B cell (primary cell): ENCODE measurements around the gene SH3RF3. TPM values are rescaled to one million over a fixed set of nuclear protein-coding genes. Genes with fewer than 3 reads are reported as not detected.

ENCODE experiments used
- ATAC-seq: fragments of 200-7000 bp; cut with Tn5 transposase; one replicate; pipeline ENCODE4 v1.10.0; 2021; ENCODE audit warnings: low read depth, mild to moderate bottlenecking, moderate number of reproducible peaks, moderate library complexity
- CTCF ChIA-PET: fragments of 350-600 bp; sonication (Branson Sonifier 250); formaldehyde crosslinking; loops from one replicate; lab custom pipeline; 2021; ENCODE audit warnings: antibody characterized with exemption, inconsistent platforms; lab: Charles Lee
- POLR2A ChIA-PET: fragments of 350-600 bp; sonication (Branson Sonifier 250); formaldehyde crosslinking; loops from one replicate; lab custom pipeline; 2021; ENCODE audit warnings: antibody characterized with exemption; lab: Charles Lee
- DNase-seq: peaks from one replicate; pipeline ENCODE4 v3.0.0; 2013
- H2AFZ ChIP-seq: 2 replicates; pipeline ENCODE4 v1.6.1; 2012; ENCODE audit warnings: mild to moderate bottlenecking, low read depth, low read length; ENCODE audit not compliant: insufficient read depth, poor library complexity, severe bottlenecking
- H3K27ac ChIP-seq, 2 donors: 1 replicate in 1 of 2; 2 replicates in 1 of 2; pipeline ENCODE4 v1.5.1; 2012 to 2013; ENCODE audit warnings: low read length in 2 of 2, mild to moderate bottlenecking in 2 of 2, moderate library complexity in 1 of 2
- H3K27me3 ChIP-seq, 4 experiments: fragments of 200-600 bp in 1 of 4; sonication (generic) in 1 of 4; replicated peaks in 1 of 4; 1 replicate in 2 of 4; 2 replicates in 2 of 4; pipeline versions ENCODE4 v1.6.1 to v1.7.0; 2013 to 2016; ENCODE audit warnings: low read length in 3 of 4, mild to moderate bottlenecking in 2 of 4, mixed read lengths in 1 of 4, moderate library complexity in 1 of 4; ENCODE audit not compliant: insufficient read depth in 4 of 4, control insufficient read depth in 3 of 4; ENCODE audit errors: control extremely low read depth in 1 of 4
- H3K36me3 ChIP-seq, 2 experiments: replicated peaks in 1 of 2; 1 replicate in 1 of 2; 2 replicates in 1 of 2; pipeline versions ENCODE4 v1.6.1 to v1.7.1; 2013; ENCODE audit warnings: low read length in 1 of 2; ENCODE audit not compliant: insufficient read depth in 2 of 2, control insufficient read depth in 1 of 2; ENCODE audit errors: control extremely low read depth in 1 of 2, extremely low read depth in 1 of 2
- H3K4me1 ChIP-seq, 2 donors: fragments of 200-600 bp in 1 of 2; sonication (generic) in 1 of 2; 1 replicate in 1 of 2; 2 replicates in 1 of 2; pipeline versions ENCODE4 v1.5.1 to v1.6.1; 2013 to 2017; ENCODE audit warnings: low read length in 2 of 2; ENCODE audit not compliant: control insufficient read depth in 2 of 2, insufficient read depth in 2 of 2
- H3K4me2 ChIP-seq: replicated peaks from 2 replicates; pipeline ENCODE3; 2012; ENCODE audit warnings: mild to moderate bottlenecking, low read depth, low read length; ENCODE audit not compliant: poor library complexity, severe bottlenecking
- H3K4me3 ChIP-seq, 5 experiments: fragments of 200-600 bp in 1 of 5; sonication (generic) in 1 of 5; 1 replicate in 3 of 5; 2 replicates in 2 of 5; pipeline versions ENCODE4 v1.5.1 to v1.7.0; 2011 to 2016; ENCODE audit warnings: low read length in 4 of 5, mild to moderate bottlenecking in 4 of 5, low read depth in 2 of 5, control low read depth in 1 of 5, moderate library complexity in 1 of 5; ENCODE audit not compliant: insufficient read depth in 1 of 5; ENCODE audit errors: control extremely low read depth in 1 of 5, extremely low read depth in 1 of 5
- H3K79me2 ChIP-seq: fragments of 200-600 bp; sonication (generic); one replicate; pipeline ENCODE4 v1.6.0; 2016; ENCODE audit warnings: low read length; ENCODE audit not compliant: control insufficient read depth, insufficient read depth
- H3K9ac ChIP-seq: fragments of 200-600 bp; sonication (generic); 2 replicates; pipeline ENCODE4 v1.6.1; 2017; ENCODE audit warnings: mild to moderate bottlenecking, low read length, moderate library complexity
- H3K9me3 ChIP-seq, 3 donors: one replicate each; pipeline versions ENCODE4 v1.6.1 to v1.7.1; 2013; ENCODE audit warnings: low read length in 2 of 3; ENCODE audit not compliant: control insufficient read depth in 2 of 3, insufficient read depth in 1 of 3; ENCODE audit errors: control extremely low read depth in 1 of 3
- H4K20me1 ChIP-seq: 2 replicates; pipeline ENCODE4 v1.6.0; 2012; ENCODE audit warnings: mild to moderate bottlenecking, low read length; ENCODE audit not compliant: insufficient read depth, control insufficient read depth, poor library complexity, severe bottlenecking
- H3K27ac Mint-ChIP-seq: one replicate; pipeline ENCODE4 v1.8.0; 2021; ENCODE audit warnings: mixed read lengths
- H3K27me3 Mint-ChIP-seq: one replicate; pipeline ENCODE4 v1.8.0; 2021; ENCODE audit warnings: mixed read lengths
- H3K4me1 Mint-ChIP-seq: one replicate; pipeline ENCODE4 v1.8.0; 2021; ENCODE audit warnings: mixed read lengths
- H3K4me3 Mint-ChIP-seq: one replicate; pipeline ENCODE4 v1.8.0; 2021; ENCODE audit warnings: mixed read lengths
- H3K9me3 Mint-ChIP-seq: one replicate; pipeline ENCODE4 v1.8.0; 2022; ENCODE audit warnings: mixed read lengths; ENCODE audit not compliant: insufficient read depth
- EZH2 ChIP-seq: IDR thresholded peaks from 2 replicates; pipeline ENCODE4 v1.6.1; 2012; ENCODE audit warnings: borderline replicate concordance, low read depth, mild to moderate bottlenecking, moderate library complexity, low read length; ENCODE audit not compliant: insufficient read depth, poor library complexity, severe bottlenecking
- WGBS: methylation state at CpG from one replicate; pipeline ENCODE4 v1.1.5; 2013; ENCODE audit warnings: missing lambda C conversion rate; ENCODE audit not compliant: insufficient coverage; 5-methylcytosine and 5-hydroxymethylcytosine counted together
- intact Hi-C: fragments of 100-400 bp; cut with micrococcal nuclease; formaldehyde crosslinking; loops from one replicate; pipeline ENCODE4 v1.10.0; 2022
- polyA plus RNA-seq: library from polyadenylated mRNA; depleted of rRNA; stranded (reverse); fragments of >200 nt; gene quantifications from 2 replicates; pipeline ENCODE4 v1.2.3, GENCODE V29; 2012
- total RNA-seq, 2 donors: library from RNA; stranded (reverse); fragments of 120-200 nt in 1 of 2; gene quantifications; 1 replicate in 1 of 2; 2 replicates in 1 of 2; pipeline versions ENCODE4 v1.2.3 to v1.2.4, GENCODE V29; 2013 to 2022
- TF ChIP-seq, protein P1 (sequence below): fragments of 200-600 bp; IDR thresholded peaks from one replicate; pipeline ENCODE4 v1.8.0; 2022; ENCODE audit warnings: antibody characterized with exemption, mild to moderate bottlenecking

SH3RF3 gene
- total and polyA plus RNA-seq, 2 donors (not counting 1 experiment from before 2014, with no cell fraction given), result 0.07 to 1.2 TPM

DNA sequence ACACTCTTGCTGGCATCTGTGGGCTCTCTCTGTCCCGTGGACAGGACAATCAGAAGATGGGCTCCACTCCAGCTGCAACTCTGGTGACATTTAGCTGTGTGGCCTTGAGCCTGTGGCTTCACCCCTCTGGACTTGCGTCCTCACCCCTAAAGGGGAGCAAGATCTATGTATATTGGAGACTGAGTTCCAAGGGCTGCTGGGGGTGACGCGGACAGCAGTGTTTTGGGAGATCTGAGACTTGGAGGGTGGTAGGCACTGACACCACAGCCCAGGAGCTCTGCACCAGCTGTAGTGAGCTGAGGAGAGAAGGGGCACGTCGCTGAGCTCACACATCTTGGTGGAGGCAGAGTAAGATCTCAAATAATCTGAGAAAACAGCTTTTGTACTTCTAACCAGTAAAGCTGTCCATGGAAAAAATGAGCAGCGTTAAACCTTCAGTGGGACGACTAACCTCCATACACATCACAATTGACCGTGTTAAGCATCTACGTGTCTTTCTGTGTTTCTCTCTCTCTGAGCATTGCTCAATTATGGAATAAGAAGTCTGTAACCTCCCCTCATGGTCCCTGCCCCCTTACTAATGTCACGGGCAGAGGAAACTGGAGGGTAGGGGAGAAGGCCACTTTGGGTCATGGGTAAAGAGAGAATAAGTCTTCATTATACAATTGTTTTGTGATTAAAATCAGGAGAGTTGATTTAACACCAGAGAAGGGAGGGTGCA lies 85.8 kb downstream of the SH3RF3 start:
- Mint-ChIP-seq H3K27me3 (peaks cover 19% of the 10 kb centered on the region), H3K9me3 (no peaks in the 10 kb centered on the region), H3K4me3 (peak overlapping the region; percentile 74), H3K27ac (no peak overlapping the region), H3K4me1 (peaks cover 76% of the 10 kb centered on the region)
- CTCF ChIA-PET, result interaction anchor here (1.2 kb wide), 2 partner anchors 9 to 86 kb away, joined by 3 read pairs; no protein-coding TSS in a partner anchor
- peaks cover 52 to 69% of the 10 kb centered on the region in 2 donors for H3K4me1 ChIP-seq
- no peak overlapping the region for H3K9ac ChIP-seq
- TF ChIP-seq, protein P1, sequence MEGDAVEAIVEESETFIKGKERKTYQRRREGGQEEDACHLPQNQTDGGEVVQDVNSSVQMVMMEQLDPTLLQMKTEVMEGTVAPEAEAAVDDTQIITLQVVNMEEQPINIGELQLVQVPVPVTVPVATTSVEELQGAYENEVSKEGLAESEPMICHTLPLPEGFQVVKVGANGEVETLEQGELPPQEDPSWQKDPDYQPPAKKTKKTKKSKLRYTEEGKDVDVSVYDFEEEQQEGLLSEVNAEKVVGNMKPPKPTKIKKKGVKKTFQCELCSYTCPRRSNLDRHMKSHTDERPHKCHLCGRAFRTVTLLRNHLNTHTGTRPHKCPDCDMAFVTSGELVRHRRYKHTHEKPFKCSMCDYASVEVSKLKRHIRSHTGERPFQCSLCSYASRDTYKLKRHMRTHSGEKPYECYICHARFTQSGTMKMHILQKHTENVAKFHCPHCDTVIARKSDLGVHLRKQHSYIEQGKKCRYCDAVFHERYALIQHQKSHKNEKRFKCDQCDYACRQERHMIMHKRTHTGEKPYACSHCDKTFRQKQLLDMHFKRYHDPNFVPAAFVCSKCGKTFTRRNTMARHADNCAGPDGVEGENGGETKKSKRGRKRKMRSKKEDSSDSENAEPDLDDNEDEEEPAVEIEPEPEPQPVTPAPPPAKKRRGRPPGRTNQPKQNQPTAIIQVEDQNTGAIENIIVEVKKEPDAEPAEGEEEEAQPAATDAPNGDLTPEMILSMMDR, result no peak
- no peak for TF ChIP-seq EZH2
- H4K20me1 ChIP-seq, result no peaks in the 10 kb centered on the region
- POLR2A ChIA-PET, result interaction anchor here (1.4 kb wide), 1 partner anchor 24 kb away, joined by 5 read pairs; no protein-coding TSS in a partner anchor
- no peak overlapping the region for H3K4me3 ChIP-seq
- DNase-seq, result no peak
- H3K4me2 ChIP-seq, result peak overlapping the region; percentile 56
- H2AFZ ChIP-seq, result peak overlapping the region; percentile 17
- intact Hi-C loops, result loop anchor here (2.0 kb wide), 1 partner anchor 40 kb away; no protein-coding TSS in a partner anchor
- H3K27ac ChIP-seq, result no peak overlapping the region
- H3K79me2 ChIP-seq, result no peaks in the 10 kb centered on the region
- 70% methylated on average over 3 of the region's 11 CpGs for whole genome bisulfite sequencing
- H3K9me3 ChIP-seq, result no peaks in the 10 kb centered on the region
- no peaks in the 10 kb centered on the region for H3K27me3 ChIP-seq
- H3K36me3 ChIP-seq, result no peaks in the 10 kb centered on the region
- no peak for ATAC-seq

DNA sequence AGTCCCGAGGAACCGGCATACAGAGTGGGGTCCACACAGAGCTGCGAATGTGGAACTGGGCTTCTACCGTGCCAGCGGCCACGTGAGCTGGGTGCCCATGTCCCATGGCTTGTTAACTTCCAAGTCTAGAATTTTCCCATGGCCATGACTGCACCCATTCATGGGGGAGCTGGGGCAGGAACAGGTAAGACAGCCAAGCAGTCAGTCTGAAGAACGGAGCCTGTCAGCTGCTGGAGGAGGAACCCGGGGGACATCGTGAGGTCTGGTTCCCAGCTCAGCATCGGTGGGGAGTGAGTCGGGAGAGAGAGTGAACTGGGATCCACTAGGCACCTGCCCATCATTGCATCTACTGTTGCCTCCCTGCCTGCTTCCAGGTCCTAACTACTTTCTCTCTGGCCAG lies 86.9 kb downstream of the SH3RF3 start:
- H3K4me1 Mint-ChIP-seq, result peaks cover 71% of the 10 kb centered on the region

More for the DNA sequence above, 86.9 kb downstream of the SH3RF3 start:
- Histone ChIP-seq H3K36me3 (no peaks in the 10 kb centered on the region), H3K4me1 (peaks cover 51 to 67% of the 10 kb centered on the region in 2 donors), H3K9ac (no peak overlapping the region), H4K20me1 (no peaks in the 10 kb centered on the region), H2AFZ (no peak overlapping the region), H3K4me2 (no peak overlapping the region), H3K27me3 (no peaks in the 10 kb centered on the region), H3K27ac (no peak overlapping the region), H3K79me2 (no peaks in the 10 kb centered on the region), H3K4me3 (no peak overlapping the region), H3K9me3 (no peaks in the 10 kb centered on the region)
- ATAC-seq (no peak), DNase-seq (no peak)
- TF ChIP-seq, protein P1, result no peak
- no peak for TF ChIP-seq EZH2
- POLR2A ChIA-PET, result no interaction called here
- intact Hi-C loops, result loop anchor here (2.0 kb wide), 1 partner anchor 39 kb away; no protein-coding TSS in a partner anchor
- H3K27ac Mint-ChIP-seq, result no peak overlapping the region
- no peak overlapping the region for H3K4me3 Mint-ChIP-seq
- 97% methylated on average over 8 of the region's 11 CpGs for WGBS
- CTCF ChIA-PET, result interaction anchor here (1.2 kb wide), 1 partner anchor 8 kb away, joined by 3 read pairs; no protein-coding TSS in a partner anchor
- H3K9me3 Mint-ChIP-seq, result no peaks in the 10 kb centered on the region
- H3K27me3 Mint-ChIP-seq, result peaks cover 13% of the 10 kb centered on the region
